Dermis microvascular lymphatic vessel endothelial cell (primary cell): ENCODE results near the gene PMEPA1. TPM values are rescaled to one million over a fixed set of nuclear protein-coding genes. Genes with fewer than 3 reads are reported as not detected.

Experiments
- DNase-seq, 2 donors: peaks; one replicate each; pipeline versions ENCODE4 v3.0.0 to v3.0.0-alpha.2; 2010; ENCODE audit warnings: low read depth in 2 of 2
- total RNA-seq: library from RNA; depleted of rRNA; stranded (reverse); fragments of >200 nt; gene quantifications from 2 replicates; pipeline ENCODE4 v1.2.1, GENCODE V29; 2014

The PMEPA1 gene
- total RNA-seq, 1 donor from 2014 or later, result 0.51 TPM

GRCh38 chr20:57678340-57678739 is 31.5 kb downstream of the PMEPA1 start:
- DNase-seq, result no peak

GRCh38 chr20:57677584-57677982 is 32.2 kb downstream of the PMEPA1 start:
- DNase-seq, result no peak

- no peak for DNase-seq
These were observed 32.9 kb downstream of the PMEPA1 start for GRCh38 chr20:57676589-57677583.

GRCh38 chr20:57675773-57676172 is 34.0 kb downstream of the PMEPA1 start:
- no peak for DNase-seq

DNA sequence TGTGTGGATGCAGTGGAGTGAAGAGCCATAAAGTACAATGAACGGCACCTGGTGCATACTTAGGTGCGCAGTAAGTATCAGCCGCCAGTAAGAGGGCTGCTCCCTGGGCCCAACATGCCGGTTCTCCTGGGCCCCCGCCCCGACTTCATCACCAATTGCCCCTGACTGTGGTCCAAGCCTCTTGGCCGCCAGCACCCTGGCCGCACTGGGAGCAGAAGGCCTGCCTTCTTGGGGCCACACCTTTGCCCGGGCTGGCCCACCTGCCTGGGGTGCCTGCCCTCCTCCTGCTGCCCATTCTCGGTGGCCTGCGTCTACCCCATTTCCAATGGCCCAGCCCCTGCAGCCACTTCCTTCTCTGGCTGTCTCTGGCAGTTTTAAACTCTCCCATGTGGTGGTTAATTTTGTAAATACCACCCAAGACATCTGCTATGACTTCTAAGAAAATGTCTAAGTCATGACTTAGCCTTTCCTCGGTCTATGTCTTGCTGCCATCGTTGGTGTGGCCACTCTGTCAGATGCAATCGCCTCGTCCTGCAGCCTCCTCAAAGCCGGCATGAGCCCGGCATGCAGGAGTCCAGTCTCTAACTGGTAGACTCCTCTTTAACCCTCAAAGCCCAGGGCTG is 36.8 kb downstream of the PMEPA1 start:
- no peak for DNase-seq

- peak in 1 of 2 donors; percentile 87 for DNase-seq
These were observed 37.7 kb downstream of the PMEPA1 start for GRCh38 chr20:57672164-57672563.

DNA sequence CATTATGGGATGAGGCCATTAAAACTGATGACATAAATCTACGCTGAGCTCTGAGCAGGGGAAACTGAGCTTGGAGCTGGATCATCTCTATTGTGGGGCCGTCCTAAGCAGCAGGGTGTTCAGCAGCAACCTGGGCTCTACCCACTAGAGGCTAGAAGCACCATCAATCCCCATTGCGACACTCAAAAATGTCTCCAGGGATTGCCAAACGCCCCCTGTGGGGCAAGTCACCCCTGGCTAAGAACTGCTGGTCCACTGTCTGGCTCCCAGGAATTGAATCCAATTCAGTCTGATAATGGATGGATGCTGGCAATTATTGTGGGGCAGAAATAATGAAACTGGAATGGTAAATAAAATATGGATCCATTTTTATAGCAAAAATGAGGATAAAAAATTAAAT is 38.2 kb downstream of the PMEPA1 start:
- DNase-seq, result no peak

GRCh38 chr20:57671072-57671391 is 38.8 kb downstream of the PMEPA1 start:
- DNase-seq, result no peak

GRCh38 chr20:57670288-57671071 is 39.3 kb downstream of the PMEPA1 start:
- DNase-seq, result no peak

DNA sequence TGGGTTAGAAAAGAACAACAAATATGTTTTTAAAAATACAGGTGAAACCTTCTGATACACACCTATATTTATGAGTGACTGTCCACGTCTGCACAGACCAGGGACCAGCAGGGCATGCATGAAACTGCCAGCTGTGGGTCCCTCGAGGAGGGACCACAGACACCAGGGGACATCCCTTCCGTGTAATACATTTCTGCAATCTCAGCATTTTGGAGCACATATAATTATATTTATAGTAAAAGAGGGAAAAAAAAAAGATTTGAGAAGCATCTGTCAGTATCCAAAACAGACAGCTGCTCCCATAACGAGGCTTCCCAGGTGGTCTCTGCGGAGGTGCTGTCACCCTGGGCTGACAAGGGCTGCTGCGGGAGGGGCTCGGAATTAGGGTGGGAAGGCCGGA is 40.2 kb downstream of the PMEPA1 start:
- DNase-seq, result no peak

- DNase-seq, result no peak
These were observed 41.7 kb downstream of the PMEPA1 start for GRCh38 chr20:57667924-57668782.

DNA sequence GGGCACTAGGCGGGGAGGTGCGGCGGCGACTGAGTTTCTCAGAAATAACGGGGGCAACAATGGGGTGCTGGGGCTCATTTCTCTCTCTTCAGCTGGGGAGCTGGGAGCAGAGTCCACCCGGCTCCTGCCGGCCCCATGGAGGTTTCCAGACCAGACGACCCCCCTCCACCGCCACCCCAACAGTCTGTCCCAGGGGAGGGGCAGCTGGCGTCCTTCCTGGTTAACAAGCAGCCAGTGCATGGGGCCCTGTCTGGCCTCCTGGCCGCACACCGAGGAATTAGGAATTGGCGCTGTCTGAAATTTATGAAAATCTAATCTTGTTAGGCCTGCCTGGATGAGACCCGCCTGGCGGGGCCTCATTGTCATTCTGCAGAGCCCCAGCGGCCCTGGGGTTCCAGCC is 42.4 kb downstream of the PMEPA1 start:
- DNase-seq, result no peak

DNA sequence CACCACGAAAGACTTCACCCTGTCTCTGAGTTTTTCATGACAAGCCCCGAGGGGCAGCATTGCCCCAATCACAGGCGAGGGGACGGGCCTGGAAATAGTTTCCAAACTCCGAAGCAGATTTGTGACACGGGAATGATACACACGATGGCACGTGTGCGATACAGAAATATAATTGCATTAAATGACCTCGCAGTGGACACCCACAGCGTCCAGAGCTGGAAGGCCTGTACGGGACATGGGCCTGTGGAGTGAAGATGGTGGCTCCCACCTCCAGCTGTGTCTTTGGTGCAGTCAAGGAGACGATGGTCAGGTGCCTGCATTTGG is 43.0 kb downstream of the PMEPA1 start:
- DNase-seq, result no peak

DNA sequence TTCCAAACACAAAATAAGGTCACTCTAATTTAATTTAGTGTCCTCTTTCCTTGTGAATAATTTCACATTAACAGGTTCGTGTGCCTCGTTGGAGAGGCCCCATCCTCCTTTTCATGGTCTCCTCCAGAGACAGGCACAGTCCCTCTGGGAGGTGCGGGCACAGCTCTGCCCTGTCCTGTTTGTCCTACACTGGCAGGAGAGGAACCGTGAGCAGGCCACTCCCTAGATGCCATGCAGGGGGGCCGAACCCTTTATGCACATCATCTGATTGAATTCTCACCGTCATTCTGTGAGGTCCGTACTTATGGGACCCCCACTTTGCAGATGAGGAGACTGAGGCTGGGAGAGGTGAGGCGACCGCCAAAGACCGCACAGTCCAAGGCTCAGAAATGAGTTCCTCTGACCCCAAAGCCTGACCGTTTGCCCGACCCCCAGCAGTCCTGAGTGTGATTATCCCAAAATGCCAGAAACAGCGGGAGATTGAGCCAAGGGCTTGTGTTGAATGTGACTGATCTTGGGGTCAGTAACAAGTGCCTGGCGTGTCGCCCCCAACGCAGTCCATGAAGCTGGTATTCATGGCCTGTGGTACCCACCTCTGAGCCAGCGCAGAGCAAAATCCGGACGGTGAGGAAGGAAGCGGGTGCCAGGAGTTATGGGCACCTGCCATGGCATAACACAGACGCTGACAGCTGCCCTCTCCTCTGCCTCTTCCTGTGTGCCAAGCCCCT is 43.5 kb downstream of the PMEPA1 start:
- no peak for DNase-seq

DNA sequence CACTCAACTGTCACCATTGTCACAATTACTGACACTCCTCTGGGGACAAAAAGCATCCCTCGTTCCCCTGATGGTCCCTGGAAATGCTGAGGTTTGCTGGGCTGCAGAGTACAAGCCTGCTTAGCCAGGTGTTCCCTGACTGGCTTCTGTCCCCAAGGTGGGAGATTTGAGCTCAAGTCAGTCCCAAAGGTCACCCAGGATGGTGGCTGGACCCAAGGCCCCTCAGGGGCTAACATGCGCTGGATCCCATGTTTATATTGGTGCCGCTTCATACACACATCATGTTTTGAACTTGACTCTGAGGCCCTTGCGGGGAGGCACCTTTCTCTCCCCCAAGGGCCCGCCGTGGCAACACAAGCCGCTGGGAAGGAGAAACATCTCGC is 44.2 kb downstream of the PMEPA1 start:
- DNase-seq, result no peak

DNA sequence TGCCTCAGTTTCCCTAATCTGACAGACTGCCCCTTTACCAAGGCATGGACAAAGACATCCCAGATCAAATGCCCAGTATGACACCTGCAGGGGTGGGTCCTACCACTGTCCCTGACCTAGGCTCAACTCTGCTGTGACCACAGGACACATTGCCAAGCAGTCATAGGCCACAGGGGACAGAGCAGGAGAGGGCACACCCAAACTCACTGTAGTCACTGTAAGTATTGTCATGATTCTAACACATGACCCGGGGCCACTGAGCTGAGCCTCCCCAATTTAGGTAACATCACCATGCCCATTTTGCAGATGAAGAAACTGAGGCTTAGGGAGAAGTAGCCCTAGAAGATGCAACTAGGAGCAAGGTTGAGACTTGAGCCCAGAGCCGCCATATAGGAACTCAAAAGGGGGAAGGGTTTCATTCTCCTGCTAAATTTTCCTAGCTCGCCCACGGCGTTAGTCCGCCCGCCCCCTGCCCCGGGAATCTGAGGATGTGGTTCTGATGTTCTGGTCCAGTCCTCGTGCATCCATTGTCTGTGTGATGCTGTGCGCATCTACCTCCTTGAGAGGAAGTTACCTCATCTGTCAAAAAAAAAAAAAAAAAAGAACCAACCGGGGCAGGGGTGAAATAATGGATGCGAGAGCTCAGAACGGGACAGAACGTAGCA is 44.8 kb downstream of the PMEPA1 start:
- no peak for DNase-seq

DNA sequence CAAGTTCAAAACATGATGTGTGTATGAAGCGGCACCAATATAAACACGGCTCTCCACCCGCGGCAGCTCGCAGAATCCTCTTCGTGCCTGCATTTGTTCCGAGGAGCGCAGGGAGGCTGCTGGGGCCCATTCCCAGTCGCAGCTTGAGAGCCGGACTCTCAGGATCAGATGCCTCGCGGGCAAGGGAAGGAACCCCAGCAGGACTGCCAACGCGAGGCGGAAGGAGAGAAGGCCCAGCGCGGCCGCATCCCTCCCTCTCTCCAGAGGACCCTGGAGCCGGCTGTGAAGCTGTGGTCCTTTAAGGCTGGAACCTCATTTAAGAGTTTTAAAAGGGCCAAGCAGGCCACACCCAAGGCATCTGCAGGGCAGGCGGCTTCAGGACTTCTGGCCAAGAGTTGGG is 45.3 kb downstream of the PMEPA1 start:
- DNase-seq, result no peak

DNA sequence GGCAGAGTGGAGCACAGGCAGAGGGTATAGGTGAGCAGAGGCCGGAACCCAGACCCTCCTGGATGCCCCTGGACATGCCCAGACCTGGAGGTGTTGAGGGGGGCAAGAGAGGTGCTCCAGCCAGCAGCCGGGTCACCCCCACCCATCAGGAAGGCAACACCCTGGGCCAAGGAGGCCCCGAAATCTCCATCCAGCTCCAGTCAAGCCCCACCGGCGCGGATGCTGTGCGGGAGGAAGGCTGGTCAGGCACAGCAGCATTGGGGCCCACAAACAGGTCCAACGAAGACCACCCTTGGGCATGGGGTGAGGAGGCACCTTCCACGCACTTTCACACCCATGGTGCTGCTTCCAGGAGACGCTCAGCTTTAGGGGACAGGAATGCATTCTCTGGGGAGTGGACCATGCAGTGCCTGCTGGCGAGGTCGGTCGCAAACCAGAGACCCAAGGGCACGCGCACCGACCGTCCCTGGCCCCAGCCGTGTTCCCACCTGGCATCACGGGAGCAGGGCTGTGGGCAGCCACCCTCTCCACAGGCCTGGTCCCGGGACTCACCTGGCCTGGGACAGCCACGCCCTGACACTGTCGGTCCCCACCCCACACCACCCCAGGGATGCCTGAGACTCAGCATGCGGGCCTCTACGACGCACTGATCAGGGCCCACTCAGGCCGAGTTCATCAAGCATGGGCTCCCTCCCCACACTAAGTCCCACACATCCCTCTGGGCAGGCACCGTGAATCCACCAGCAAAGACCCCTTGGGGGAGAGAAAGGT is 45.9 kb downstream of the PMEPA1 start:
- DNase-seq, result no peak

DNA sequence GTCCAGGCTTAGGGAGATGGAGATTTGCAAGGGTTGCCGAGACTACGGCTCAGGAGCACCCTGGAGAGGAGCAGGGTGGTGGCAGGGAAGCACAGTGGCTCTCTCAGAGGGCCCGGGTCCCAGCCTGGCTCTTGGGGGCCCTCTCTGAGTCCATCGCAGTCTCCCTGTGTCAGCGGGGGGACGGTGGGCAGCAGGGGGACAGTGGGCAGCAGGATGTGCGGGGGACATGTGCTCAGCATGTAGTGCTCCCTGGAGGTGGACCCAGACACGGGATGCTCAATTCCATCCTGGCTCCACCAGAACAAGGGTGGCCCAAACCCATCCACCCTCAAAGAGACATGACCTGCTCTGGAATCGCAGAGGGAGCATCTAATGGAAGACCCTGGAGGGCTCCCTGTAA is 46.6 kb downstream of the PMEPA1 start:
- no peak for DNase-seq
